GM21619 (cell line): Measurements from ENCODE around the gene SLC35E3.
A peak's percentile ranks its signal among the peaks of the same experiment; 100 is the strongest.
"Not testable (repeated sequence)": the region's sequence is repeated elsewhere in the genome, so short reads cannot be mapped to it uniquely, and the experiment has no call there.

Source experiments
- ATAC-seq: cut with Tn5 transposase; IDR thresholded peaks from one replicate; pipeline ENCODE4 v1.9.1; 2021; ENCODE audit not compliant: unreplicated experiment

The SLC35E3 gene

GRCh38 chr12:68793975-68794652 lies 48.1 kb downstream of the SLC35E3 start:
- no peak for ATAC-seq

DNA sequence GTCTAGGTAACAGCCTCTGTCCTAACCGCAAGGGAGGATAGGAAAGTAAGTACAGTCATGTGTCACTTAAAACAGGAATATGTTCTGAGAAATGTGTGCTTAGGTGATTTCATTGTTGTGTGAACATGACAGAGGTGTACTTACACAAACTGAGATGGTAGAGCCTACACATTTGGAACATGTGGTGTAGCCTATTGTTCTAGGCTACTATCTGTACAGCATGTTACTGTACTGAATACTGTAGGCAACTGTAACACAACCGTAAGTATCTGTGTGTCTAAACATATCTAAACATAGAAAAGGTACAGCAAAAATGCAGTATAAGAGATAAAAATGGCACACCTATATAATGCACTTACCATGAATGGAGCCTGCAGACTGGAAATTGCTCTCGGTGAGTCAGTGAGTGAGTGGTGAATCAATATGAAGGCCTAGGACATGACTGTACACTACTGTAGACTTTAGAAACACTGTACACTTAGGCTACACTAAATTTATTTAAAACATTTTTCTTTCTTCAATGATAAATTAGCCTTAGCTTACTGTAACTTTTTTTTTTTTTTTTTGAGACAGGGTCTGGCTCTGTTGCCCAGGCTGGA lies 48.8 kb downstream of the SLC35E3 start:
- ATAC-seq, result no peak

DNA sequence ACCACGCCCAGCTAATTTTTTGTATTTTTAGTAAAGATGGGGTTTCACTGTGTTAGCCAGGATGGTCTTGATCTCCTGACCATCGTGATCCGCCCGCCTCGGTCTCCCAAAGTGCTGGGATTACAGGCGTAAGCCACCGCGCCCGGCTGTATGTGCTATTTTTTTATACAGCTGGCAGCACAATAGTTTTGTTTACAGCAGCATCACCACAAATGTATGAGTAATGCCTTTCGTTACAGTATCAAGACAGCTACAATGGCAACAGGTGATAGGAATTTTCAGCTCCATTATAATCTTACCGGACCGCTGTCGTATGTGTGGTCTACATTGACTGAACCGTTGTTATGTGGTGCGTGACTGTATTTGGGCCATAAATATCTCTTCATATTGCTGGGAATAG lies 50.4 kb downstream of the SLC35E3 start:
- no peak for ATAC-seq

- no peak for ATAC-seq
Measured at GRCh38 chr12:68798882-68799234, 52.9 kb downstream of the SLC35E3 start.

DNA sequence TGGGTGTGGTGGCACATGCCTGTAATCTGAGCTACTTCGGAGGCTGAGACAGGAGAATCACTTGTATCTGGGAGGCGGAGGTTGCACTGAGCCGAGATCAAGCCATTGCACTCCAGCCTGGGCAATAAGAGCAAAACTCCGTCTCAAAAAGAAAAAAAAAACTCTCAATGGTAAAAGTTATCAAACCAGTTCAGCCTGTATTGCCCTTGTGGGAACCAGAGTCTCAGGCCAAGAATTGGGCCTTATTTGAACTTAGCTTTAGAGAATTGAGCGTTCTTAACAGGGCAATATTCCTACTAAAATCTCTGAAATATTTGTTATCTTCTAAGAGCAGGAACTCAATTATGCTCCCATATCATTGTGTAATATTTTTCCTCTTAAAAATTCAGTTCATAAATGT lies 54.3 kb downstream of the SLC35E3 start:
- no peak for ATAC-seq

GRCh38 chr12:68801124-68801523 lies 55.1 kb downstream of the SLC35E3 start:
- not testable (repeated sequence) for ATAC-seq

- ATAC-seq, result not testable (repeated sequence)
Measured at GRCh38 chr12:68802372-68802745, 56.4 kb downstream of the SLC35E3 start.

DNA sequence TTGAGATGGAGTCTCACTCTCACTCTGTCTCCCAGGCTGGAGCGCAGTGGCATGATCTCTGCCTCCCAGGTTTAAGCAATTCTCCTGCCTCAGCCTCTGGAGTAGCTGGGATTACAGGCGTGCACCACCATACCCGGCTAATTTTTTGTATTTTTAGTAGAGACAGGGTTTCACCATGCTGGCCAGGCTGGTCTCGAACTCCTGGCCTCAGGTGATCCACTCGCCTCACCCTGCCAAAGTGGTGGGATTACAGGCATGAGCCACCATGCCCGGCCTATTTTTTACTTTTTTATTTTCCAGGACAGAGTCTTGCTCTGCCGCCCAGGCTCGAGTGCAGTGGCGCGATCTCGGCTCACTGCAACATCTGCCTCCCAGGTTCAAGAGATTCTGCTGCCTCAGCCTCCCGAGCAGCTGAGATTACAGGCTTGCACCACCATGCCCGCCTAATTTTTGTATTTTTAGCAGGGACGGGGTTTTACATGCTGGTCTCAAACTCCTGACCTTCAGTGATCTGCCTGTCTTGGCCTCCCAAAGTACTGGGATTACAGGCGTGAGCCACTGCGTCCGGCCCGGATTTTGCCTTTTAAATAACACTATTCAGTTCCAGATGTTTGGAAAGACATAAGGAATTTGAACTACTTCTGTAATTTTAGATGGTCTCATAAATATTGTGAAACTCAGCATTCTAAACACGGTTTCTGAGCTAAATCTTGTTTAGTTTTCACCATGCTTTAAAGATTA lies 57.1 kb downstream of the SLC35E3 start:
- ATAC-seq, result not testable (repeated sequence)

DNA sequence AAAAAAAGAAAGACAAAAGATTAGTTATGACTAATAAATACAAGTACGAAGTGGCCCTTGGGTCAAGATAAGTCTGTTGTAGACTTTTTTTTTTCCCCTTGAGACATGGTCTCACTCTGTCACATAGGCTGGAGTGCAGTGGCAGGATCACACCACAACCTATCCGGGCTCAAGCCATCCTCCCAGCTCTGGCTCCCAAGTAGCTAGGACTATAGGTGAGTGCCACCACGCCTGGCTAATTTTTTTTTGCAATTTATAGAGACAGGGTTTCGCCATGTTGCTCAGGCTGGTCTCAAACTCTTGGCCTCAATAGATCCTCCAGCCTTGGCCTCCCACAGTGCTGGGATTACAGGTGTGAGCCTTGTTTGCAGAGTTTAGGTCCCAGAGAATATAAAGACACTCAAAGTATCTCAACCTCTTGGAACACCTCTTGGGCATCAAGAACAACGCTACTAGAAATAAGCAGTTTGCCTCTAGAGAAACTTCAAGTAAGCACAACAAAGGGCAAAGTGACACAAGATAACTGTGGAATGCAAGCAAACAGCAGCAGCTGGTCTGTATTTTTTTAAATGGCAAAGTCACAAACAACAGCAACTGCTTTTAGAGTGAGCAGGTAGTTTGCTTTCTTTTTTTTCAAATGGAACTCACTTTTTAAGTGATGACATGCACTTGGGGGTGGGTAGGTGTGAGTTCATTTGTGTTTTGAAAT lies 58.1 kb downstream of the SLC35E3 start:
- no peak for ATAC-seq

DNA sequence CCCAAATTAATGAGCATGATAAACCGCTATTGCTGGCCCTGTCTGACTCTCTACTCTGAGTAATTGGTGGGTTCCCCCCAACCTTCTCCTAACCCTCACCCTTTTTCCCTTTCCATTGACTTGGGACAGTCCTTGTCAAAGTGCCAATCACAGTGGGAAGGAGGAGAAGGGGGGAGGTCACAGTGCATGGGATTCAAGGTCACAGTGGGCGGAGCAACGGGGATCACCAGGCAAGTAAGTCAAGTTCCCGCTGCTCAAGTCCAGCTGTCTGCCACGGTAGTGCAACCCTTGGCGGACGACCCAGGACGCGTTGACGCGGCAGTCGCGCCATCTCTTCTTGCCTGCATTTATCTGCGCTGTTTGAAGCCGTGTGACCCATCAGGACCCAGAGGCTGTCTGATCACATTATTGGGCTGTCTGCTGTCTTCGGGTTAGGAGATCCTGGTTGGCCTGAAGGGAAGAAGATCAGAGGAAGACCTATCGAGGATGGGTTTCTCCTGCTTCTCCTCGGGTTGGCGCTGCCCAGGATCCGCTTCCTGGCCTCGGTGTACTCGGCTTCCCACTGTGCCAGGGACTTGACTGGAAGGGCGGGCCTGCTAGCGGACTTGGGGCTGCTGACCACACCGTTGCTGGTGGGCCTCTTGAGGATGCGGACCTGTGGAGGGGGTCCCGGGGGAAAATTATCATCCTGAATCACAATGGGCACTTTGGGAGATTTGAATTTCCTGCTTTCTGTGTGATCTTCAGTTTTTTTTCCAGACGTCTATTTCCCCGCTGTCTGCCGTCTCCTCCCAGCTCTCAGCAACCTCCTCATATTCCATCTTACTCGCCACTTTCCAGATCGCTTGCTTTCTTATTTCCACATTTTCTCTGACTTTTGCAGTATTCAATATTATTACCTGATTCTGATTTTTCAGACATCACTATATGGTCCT lies 58.9 kb downstream of the SLC35E3 start:
- no peak for ATAC-seq

- ATAC-seq, result no peak
Measured at GRCh38 chr12:68805592-68806120, 59.7 kb downstream of the SLC35E3 start.

DNA sequence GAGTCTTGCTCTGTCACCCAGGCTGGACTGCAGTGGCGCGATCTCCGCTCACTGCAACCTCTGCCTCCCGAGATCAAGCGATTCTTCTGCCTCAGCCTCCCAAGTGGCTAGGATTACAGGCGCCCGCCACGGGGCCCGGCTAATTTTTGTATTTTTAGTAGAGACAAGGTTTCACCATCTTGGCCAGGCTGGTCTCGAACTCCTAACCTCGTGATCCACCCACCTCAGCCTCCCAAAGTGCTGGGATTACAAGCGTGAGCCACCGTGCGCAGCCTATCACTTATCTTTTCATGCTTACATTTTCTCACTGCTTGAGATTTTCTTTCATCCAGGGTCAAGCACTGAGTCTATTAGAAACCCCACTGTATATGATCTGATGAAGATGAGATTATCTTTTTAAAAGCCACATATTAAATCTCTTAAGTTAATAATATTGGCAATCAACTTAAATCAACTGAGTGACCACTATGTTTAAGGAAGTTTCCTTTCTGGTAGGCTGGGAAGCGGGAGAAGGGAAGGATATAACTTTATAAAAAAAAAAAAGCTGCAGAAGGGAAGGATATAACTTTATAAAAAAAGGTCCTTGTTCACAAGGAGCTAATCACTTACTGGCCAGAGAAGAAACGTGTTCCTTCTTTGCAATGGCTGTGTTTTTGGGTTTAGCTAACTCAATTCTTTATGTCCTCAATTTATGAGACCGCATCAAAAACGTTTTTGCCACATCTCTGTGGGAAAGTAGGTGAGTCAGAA lies 60.7 kb downstream of the SLC35E3 start:
- ATAC-seq, result no peak

DNA sequence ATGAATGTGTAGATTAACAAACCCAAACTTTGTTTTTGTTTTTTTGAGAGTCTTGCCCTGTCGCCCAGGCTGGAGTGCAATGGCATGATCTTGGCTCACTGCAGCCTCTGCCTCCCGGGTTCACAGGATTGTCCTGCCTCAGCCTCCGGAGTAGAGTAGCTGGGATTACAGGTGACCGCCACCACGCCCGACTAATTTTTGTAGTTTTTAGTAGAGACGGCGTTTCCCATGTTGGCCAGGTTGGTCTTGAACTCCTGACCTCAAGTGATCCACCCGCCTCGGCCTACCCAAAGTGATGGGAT lies 61.2 kb downstream of the SLC35E3 start:
- not testable (repeated sequence) for ATAC-seq

DNA sequence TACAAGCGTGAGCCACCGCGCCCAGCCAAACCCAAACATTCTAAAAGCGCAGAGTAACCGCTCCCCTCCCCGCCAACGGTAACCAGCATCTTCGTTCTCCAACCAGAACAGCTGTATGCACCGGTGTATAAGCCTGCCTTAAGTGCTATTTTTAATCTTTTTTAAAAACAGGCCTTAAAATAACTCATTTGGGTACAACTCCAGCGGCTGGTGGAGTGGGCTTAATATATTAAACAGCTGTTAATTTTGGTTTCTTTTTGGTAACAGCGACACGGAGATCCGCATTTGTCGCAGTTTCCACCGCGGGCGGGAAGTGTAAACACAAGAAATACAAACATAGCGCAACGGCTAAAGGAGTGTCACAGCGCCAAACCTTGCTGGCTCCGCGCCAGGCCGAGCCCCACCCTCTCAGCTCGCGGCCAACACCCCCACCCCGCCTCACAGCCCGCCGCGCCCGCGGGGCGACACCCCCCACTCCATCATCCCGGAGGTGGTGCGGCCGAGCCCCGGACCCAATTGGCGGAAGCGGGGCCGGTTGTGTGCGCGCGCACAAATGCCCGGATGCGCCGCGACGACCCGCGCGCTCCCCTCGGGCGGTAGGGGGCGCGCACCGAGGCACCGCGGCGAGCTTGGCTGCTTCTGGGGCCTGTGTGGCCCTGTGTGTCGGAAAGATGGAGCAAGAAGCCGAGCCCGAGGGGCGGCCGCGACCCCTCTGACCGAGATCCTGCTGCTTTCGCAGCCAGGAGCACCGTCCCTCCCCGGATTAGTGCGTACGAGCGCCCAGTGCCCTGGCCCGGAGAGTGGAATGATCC lies 61.8 kb downstream of the SLC35E3 start, which contains the start of gene MDM2:
MDM2 (plus strand) TSS at position 602 of the 812 bp plus-strand sequence. CDS start 301 bp downstream, outside the sequence.
- peak; percentile 69 for ATAC-seq

- ATAC-seq, result peak; percentile 46
Measured at GRCh38 chr12:68808388-68809189, 62.6 kb downstream of the SLC35E3 start.

GRCh38 chr12:68809190-68810026 lies 63.4 kb downstream of the SLC35E3 start:
- no peak for ATAC-seq

- ATAC-seq, result not testable (repeated sequence)
Measured at GRCh38 chr12:68810027-68810389, 64.0 kb downstream of the SLC35E3 start.
